ENCODE measurements around the gene SLC12A3. TPM values are rescaled to one million over a fixed set of nuclear protein-coding genes. Genes with fewer than 3 reads are reported as not detected.
A peak's percentile ranks its signal among the peaks of the same experiment; 100 is the strongest.

Gene SLC12A3
- total RNA-seq, 2 donors from 2014 or later: not detected

DNA sequence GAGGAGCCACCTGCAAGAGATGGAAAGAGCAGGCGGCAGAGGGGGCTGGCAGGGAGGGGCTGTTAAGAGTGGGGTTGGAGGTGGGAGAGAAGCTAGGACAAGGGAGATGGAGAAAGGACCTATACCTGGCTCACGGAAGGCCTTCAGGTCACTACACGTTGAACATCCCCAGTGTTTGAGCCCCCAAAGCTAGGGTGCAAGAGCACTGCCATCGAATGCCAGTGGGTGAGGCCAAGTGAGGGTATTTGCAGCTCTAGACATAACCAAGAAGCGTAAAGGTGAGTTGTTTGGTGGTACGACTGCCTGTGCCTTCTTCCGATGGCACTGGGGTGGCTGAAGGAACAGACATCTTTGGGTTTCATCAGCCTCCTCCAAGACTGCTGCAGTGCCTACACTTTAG, 49.9 kb downstream of the SLC12A3 start:
- DNase-seq: no peak
- Mint-ChIP-seq H3K27ac (no peak overlapping the region), H3K4me3 (no peak overlapping the region), H3K27me3 (peaks cover 15% of the 10 kb centered on the region), H3K36me3 (ENCODE audit: low read depth) (peaks cover 3% of the 10 kb centered on the region), H3K4me1 (peaks cover 15% of the 10 kb centered on the region)
- H3K9me3 ChIP-seq (ENCODE audit: control insufficient read depth, low read length, poor library complexity, severe bottlenecking): no peaks in the 10 kb centered on the region
- ATAC-seq: no peak

DNA sequence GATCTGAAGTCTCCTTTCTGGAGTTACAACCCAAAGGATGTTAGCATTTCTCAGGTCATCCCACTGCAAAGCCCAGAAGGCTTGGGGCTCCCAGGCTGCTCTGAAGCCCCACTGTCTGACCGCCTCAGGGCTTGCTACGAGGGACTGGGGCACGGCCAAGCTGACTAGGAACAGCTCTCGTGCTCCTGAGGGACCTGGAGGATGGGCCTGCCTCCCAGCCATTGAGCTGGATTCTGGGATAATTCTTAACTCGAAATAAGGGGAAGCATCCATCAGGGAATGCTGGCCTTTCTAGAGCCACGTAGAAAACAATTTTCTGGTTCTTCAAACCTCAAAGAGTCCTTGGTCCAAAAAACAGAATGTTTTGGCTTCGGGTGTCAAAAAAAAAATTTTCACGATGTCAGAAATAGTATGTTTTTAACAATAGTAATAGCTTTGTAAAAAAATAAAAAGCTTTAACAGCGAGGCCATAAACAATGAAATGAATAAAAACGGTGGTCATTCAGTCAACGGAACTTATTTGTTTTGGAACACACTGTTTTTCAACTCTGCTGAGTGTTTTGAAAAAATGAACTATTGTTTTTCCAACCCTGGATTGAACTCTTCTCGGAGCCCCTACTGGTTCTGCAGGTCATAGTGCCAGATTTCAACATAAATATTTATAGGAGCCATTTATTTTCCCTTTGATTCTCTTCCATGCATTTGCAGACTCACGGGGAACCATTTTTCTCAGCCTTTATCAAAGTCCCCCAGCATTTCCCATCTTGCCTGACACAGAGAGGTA, 50.5 kb downstream of the SLC12A3 start:
- Mint-ChIP-seq H3K27me3 (peaks cover 21% of the 10 kb centered on the region), H3K4me1 (peaks cover 17% of the 10 kb centered on the region), H3K36me3 (ENCODE audit: low read depth) (peaks cover 3% of the 10 kb centered on the region), H3K4me3 (no peak overlapping the region), H3K27ac (no peak overlapping the region)
- no peaks in the 10 kb centered on the region for H3K9me3 ChIP-seq (ENCODE audit: control insufficient read depth, low read length, poor library complexity, severe bottlenecking)
- DNase-seq (no peak), ATAC-seq (no peak)

GRCh38 chr16:56916571-56917403, 51.8 kb downstream of the SLC12A3 start:
- Mint-ChIP-seq H3K4me3 (peak overlapping the region; percentile 73), H3K36me3 (ENCODE audit: low read depth) (peaks cover 3% of the 10 kb centered on the region), H3K4me1 (peaks cover 18% of the 10 kb centered on the region), H3K27ac (peak overlapping the region; percentile 93), H3K27me3 (peaks cover 21% of the 10 kb centered on the region)
- DNase-seq: no peak
- peak; percentile 83 for ATAC-seq
- no peaks in the 10 kb centered on the region for H3K9me3 ChIP-seq (ENCODE audit: control insufficient read depth, low read length, poor library complexity, severe bottlenecking)

- H3K27ac Mint-ChIP-seq: no peak overlapping the region
Observed at GRCh38 chr16:56918467-56919012, 53.5 kb downstream of the SLC12A3 start.

GRCh38 chr16:56919099-56919800, 54.2 kb downstream of the SLC12A3 start:
- H3K4me3 Mint-ChIP-seq: no peak overlapping the region
- no peak overlapping the region for H3K27ac Mint-ChIP-seq
- H3K9me3 ChIP-seq (ENCODE audit: control insufficient read depth, low read length, poor library complexity, severe bottlenecking): no peaks in the 10 kb centered on the region
- DNase-seq (no peak), ATAC-seq (no peak)
- H3K27me3 Mint-ChIP-seq: peaks cover 9% of the 10 kb centered on the region
- H3K36me3 Mint-ChIP-seq (ENCODE audit: low read depth): peaks cover 3% of the 10 kb centered on the region
- peaks cover 15% of the 10 kb centered on the region for H3K4me1 Mint-ChIP-seq

More at GRCh38 chr16:56918467-56919012, 53.5 kb downstream of the SLC12A3 start:
- Mint-ChIP-seq H3K27me3 (peaks cover 9% of the 10 kb centered on the region), H3K36me3 (ENCODE audit: low read depth) (peaks cover 3% of the 10 kb centered on the region), H3K4me3 (peak overlapping the region; percentile 1), H3K4me1 (peaks cover 15% of the 10 kb centered on the region)
- DNase-seq (no peak), ATAC-seq (no peak)
- H3K9me3 ChIP-seq (ENCODE audit: control insufficient read depth, low read length, poor library complexity, severe bottlenecking): no peaks in the 10 kb centered on the region

DNA sequence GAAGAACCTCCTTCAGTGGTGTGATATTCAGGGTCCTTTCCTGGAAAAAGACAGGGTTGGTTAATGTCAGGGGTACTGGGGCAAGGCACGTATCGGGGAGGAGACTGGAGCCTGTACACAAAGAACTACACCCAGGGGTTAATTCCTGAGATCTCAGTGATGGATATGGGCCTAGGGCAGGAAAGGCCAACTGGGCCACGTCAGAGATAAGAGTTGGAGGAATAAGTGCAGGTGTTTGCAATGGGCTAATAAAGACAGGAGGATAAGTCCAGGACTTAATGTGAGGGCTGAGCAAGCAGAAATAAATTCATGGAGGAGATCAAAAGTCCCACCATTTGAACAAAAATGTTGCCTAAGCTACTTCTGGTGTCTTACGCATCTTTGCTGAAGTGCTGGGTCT, 56.6 kb downstream of the SLC12A3 start:
- Mint-ChIP-seq H3K27ac (no peak overlapping the region), H3K36me3 (ENCODE audit: low read depth) (peaks cover 3% of the 10 kb centered on the region), H3K4me3 (no peak overlapping the region)

DNA sequence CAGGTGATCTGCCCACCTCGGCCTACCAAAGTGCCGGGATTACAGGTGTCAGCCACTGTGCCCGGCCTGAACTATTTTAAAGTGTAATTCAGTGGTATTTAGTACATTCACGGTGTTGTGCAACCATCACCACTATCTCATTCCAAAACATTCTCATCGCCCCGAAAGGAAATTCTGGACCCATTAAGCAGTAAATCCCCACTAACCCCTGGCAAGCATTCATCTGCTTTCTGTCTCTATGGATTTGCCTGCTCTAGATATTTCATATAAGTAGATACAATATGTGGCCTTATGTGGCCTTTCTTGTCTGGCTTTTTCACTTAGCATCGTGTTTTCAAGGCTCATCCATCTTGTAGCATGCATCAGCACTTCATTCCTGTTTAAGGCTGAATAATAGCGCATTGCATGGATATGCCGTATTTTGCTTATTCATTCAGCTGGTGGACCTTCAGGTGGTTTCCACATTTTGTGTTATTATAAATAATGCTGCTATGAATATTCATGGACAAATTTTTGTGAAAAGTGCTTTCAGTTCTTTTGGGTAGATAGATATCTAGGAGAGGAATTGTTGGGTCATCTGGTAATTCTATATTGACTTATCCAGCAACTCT, 58.6 kb downstream of the SLC12A3 start:
- Mint-ChIP-seq H3K36me3 (ENCODE audit: low read depth) (no peaks in the 10 kb centered on the region), H3K4me3 (no peak overlapping the region), H3K4me1 (peaks cover 3% of the 10 kb centered on the region), H3K27me3 (peaks cover 9% of the 10 kb centered on the region), H3K27ac (no peak overlapping the region)
- DNase-seq (no peak), ATAC-seq (no peak)
- H3K9me3 ChIP-seq (ENCODE audit: control insufficient read depth, low read length, poor library complexity, severe bottlenecking): no peaks in the 10 kb centered on the region

More for the DNA sequence above, 56.6 kb downstream of the SLC12A3 start:
- H3K9me3 ChIP-seq (ENCODE audit: control insufficient read depth, low read length, poor library complexity, severe bottlenecking): no peaks in the 10 kb centered on the region
- ATAC-seq (no peak), DNase-seq (no peak)
- peaks cover 9% of the 10 kb centered on the region for H3K27me3 Mint-ChIP-seq
- H3K4me1 Mint-ChIP-seq: peaks cover 13% of the 10 kb centered on the region

- H3K9me3 ChIP-seq (ENCODE audit: control insufficient read depth, low read length, poor library complexity, severe bottlenecking): no peaks in the 10 kb centered on the region
- ATAC-seq (no peak), DNase-seq (no peak)
- no peak overlapping the region for H3K27ac Mint-ChIP-seq
- no peaks in the 10 kb centered on the region for H3K27me3 Mint-ChIP-seq
- peaks cover 1% of the 10 kb centered on the region for H3K36me3 Mint-ChIP-seq (ENCODE audit: low read depth)
- no peak overlapping the region for H3K4me3 Mint-ChIP-seq
- no peaks in the 10 kb centered on the region for H3K4me1 Mint-ChIP-seq
Observed at GRCh38 chr16:56927471-56927870, 62.5 kb downstream of the SLC12A3 start.

- Mint-ChIP-seq H3K4me3 (peak overlapping the region; percentile 33), H3K36me3 (ENCODE audit: low read depth) (peaks cover 2% of the 10 kb centered on the region)
- ATAC-seq: no peak
Observed at GRCh38 chr16:56929639-56930038, 64.6 kb downstream of the SLC12A3 start.

GRCh38 chr16:56930486-56931270, 65.7 kb downstream of the SLC12A3 start:
- Mint-ChIP-seq H3K36me3 (ENCODE audit: low read depth) (peaks cover 8% of the 10 kb centered on the region), H3K27me3 (no peaks in the 10 kb centered on the region), H3K4me3 (peak overlapping the region; percentile 96), H3K4me1 (peaks cover 20% of the 10 kb centered on the region), H3K27ac (peak overlapping the region; percentile 99)
- ATAC-seq (no peak), DNase-seq (no peak)
- no peaks in the 10 kb centered on the region for H3K9me3 ChIP-seq (ENCODE audit: control insufficient read depth, low read length, poor library complexity, severe bottlenecking)

More at GRCh38 chr16:56929639-56930038, 64.6 kb downstream of the SLC12A3 start:
- Mint-ChIP-seq H3K27me3 (no peaks in the 10 kb centered on the region), H3K27ac (no peak overlapping the region), H3K4me1 (peaks cover 11% of the 10 kb centered on the region)
- H3K9me3 ChIP-seq (ENCODE audit: control insufficient read depth, low read length, poor library complexity, severe bottlenecking): no peaks in the 10 kb centered on the region
- no peak for DNase-seq

- H3K9me3 ChIP-seq (ENCODE audit: control insufficient read depth, low read length, poor library complexity, severe bottlenecking): no peaks in the 10 kb centered on the region
- Mint-ChIP-seq H3K4me1 (peaks cover 24% of the 10 kb centered on the region), H3K27me3 (no peaks in the 10 kb centered on the region), H3K36me3 (ENCODE audit: low read depth) (peaks cover 8% of the 10 kb centered on the region), H3K27ac (peak overlapping the region; percentile 99), H3K4me3 (peak overlapping the region; percentile 96)
- DNase-seq: no peak
- ATAC-seq: peak; percentile 23
Observed at GRCh38 chr16:56931271-56931891, 66.4 kb downstream of the SLC12A3 start.

All from T-helper 17 cell (primary cell).